PFSK-1 (cell line): ENCODE measurements around the gene TMEM52. TPM values are rescaled to one million over a fixed set of nuclear protein-coding genes. Genes with fewer than 3 reads are reported as not detected.

Experiments used
- FOXP2 ChIP-seq: optimal IDR thresholded peaks from 2 replicates; pipeline ENCODE3; 2011; ENCODE audit warnings: borderline replicate concordance, control low read depth, inconsistent platforms; ENCODE audit not compliant: insufficient read depth; ENCODE audit errors: extremely low read length, extremely low read depth
- POLR2AphosphoS5 ChIP-seq: IDR thresholded peaks from 2 replicates; pipeline ENCODE4 v1.6.1; 2012; ENCODE audit warnings: low read depth, mild to moderate bottlenecking, control low read depth, low read length, moderate library complexity
- REST ChIP-seq, 2 experiments: IDR thresholded peaks; 2 replicates each; pipeline versions ENCODE4 v1.6.1 to v1.8.0; 2011 to 2012; ENCODE audit warnings: low read depth in 2 of 2, low read length in 2 of 2, control low read depth in 1 of 2, inconsistent platforms in 1 of 2, mild to moderate bottlenecking in 1 of 2, moderate library complexity in 1 of 2; ENCODE audit not compliant: insufficient read depth in 1 of 2
- SIN3A ChIP-seq: IDR thresholded peaks from 2 replicates; pipeline ENCODE4 v1.6.1; 2012; ENCODE audit warnings: mild to moderate bottlenecking, low read length, moderate library complexity, borderline replicate concordance; ENCODE audit not compliant: insufficient read depth
- TAF1 ChIP-seq: IDR thresholded peaks from 2 replicates; pipeline ENCODE4 v1.6.1; 2012; ENCODE audit warnings: low read length, control low read depth, borderline replicate concordance; ENCODE audit not compliant: insufficient read depth
- polyA plus RNA-seq: library from polyadenylated mRNA; unstranded; fragments of >200 nt; gene quantifications from one replicate; pipeline ENCODE4 v1.2.1, GENCODE V29; 2012; ENCODE audit warnings: low read depth, missing spikeins; ENCODE audit not compliant: insufficient read length

Gene TMEM52
- 5.2 TPM for polyA plus RNA-seq

- peak; percentile 2 for TF ChIP-seq FOXP2
- no peak for TF ChIP-seq REST (IDR thresholded peaks at IDR 0.05; ENCODE audit: insufficient read depth in 1 of 2, low read depth in 2 of 2, low read length in 2 of 2)
These were observed at the start of gene TMEM52 for GRCh38 chr1:1918901-1919303. Gene TMEM52 (minus strand): TSS chr1:1919279. CDS start chr1:1919265, 14 bp downstream.

DNA sequence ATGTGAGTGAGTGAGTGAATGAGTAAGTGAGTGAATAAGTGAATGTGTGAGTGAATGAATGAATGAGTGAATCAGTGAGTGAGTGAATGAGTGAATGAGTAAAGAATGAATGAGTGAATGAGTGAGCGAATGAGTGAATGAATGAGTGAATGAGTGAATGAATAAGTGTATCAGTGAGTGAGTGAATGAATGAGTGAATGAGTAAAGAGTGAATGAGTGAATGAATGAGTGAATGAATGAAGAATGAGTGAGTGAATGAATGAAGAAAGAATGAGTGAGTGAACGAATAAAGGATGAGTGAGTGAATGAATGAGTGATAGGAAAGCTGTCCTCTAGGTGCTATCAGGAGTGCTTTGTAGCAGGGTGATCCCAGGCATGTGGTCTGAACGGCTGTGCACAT is 48.8 kb upstream of the TMEM52 start:
- TF ChIP-seq REST (IDR thresholded peaks at IDR 0.05; ENCODE audit: insufficient read depth in 1 of 2, low read depth in 2 of 2, low read length in 2 of 2) (no peak), FOXP2 (no peak), TAF1 (no peak), POLR2AphosphoS5 (no peak), SIN3A (no peak)

DNA sequence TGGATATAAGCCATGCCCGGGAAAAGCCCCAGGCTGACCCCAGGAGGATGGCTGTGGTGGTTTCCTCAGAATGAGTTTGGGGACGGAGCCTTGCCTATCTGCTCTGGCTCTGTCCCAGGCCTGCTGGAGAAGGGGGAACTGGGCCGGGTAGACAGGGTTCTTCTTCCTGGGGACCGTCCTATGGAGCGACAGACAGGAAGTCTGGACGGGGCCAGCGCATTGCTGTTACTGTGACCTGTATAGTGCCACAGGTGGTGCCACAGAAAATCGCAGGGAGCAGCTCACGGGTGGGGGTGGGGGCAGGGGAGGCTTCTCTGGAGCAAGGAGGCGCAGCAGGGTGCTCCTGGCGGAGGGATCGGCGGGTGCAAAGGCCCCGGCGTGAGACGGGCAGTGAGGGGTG is 48.1 kb upstream of the TMEM52 start:
- TF ChIP-seq POLR2AphosphoS5 (no peak), REST (IDR thresholded peaks at IDR 0.05; ENCODE audit: insufficient read depth in 1 of 2, low read depth in 2 of 2, low read length in 2 of 2) (no peak), SIN3A (no peak), TAF1 (no peak), FOXP2 (no peak)

GRCh38 chr1:1966071-1966740 is 47.1 kb upstream of the TMEM52 start:
- TF ChIP-seq REST (IDR thresholded peaks at IDR 0.05; ENCODE audit: insufficient read depth in 1 of 2, low read depth in 2 of 2, low read length in 2 of 2) (no peak), POLR2AphosphoS5 (no peak), SIN3A (no peak), FOXP2 (no peak), TAF1 (no peak)

- TF ChIP-seq SIN3A (no peak), REST (IDR thresholded peaks at IDR 0.05; ENCODE audit: insufficient read depth in 1 of 2, low read depth in 2 of 2, low read length in 2 of 2) (no peak), FOXP2 (no peak), TAF1 (no peak)
These were observed 46.5 kb upstream of the TMEM52 start for GRCh38 chr1:1965546-1965945.
